Suprapubic skin (tissue), 4 donors: ENCODE results near the gene ADAT2.

Experiments used
- CTCF ChIP-seq, 2 donors: fragments of 200-600 bp in 1 of 2; fragments of 450-650 bp in 1 of 2; sonication (generic) in 1 of 2; IDR thresholded peaks; one replicate each; pipeline ENCODE4 v1.5.1; 2016 to 2019; ENCODE audit warnings: antibody characterized with exemption in 2 of 2, mild to moderate bottlenecking in 1 of 2, moderate library complexity in 1 of 2
- POLR2A ChIP-seq, 2 donors: fragments of 450-650 bp; IDR thresholded peaks; one replicate each; pipeline ENCODE4 v1.6.1; 2017; ENCODE audit warnings: antibody characterized with exemption in 2 of 2, mild to moderate bottlenecking in 2 of 2, moderate library complexity in 2 of 2
- POLR2AphosphoS5 ChIP-seq, 3 donors: sonication (generic); formaldehyde crosslinking; IDR thresholded peaks; one replicate each; pipeline ENCODE4 v1.6.1; 2017; ENCODE audit warnings: antibody characterized with exemption in 3 of 3

GRCh38 chr6:143482593-143482992 lies 32.1 kb upstream of the ADAT2 start:
- TF ChIP-seq POLR2A (IDR thresholded peaks at IDR 0.05) (no peak), CTCF (IDR thresholded peaks at IDR 0.05) (no peak), POLR2AphosphoS5 (IDR thresholded peaks at IDR 0.05) (no peak)
